Smooth muscle cell of the brain vasculature (primary cell): ENCODE measurements around the gene WDR88.
"Not testable (repeated sequence)": the region's sequence is repeated elsewhere in the genome, so short reads cannot be mapped to it uniquely, and the experiment has no call there.

Source experiments
- DNase-seq: peaks from one replicate; pipeline ENCODE4 v3.0.0-alpha.2; 2012; ENCODE audit warnings: low read depth, low spot score

Gene WDR88

GRCh38 chr19:33126712-33127111 is 5.2 kb upstream of the WDR88 start:
- not testable (repeated sequence) for DNase-seq

DNA sequence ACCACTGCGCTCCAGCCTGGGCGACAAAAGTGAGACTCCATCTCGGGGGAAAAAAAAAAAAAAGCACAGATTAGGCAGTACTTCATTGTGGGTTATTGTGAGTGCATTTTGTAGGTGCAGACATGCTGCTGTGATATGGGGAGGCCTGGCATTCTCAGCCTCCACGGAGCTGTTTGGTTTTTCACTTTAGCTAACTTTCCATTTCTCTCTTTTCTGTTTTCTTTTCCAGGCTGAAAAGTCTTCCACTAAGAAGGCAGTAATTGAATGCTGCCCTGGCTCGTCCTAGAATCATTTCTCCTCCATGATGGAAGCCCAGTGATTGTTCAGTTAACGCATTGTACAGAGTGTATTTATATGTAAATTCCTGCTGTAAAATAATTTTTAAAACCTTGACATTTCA is 2.0 kb upstream of the WDR88 start:
- DNase-seq, result no peak

DNA sequence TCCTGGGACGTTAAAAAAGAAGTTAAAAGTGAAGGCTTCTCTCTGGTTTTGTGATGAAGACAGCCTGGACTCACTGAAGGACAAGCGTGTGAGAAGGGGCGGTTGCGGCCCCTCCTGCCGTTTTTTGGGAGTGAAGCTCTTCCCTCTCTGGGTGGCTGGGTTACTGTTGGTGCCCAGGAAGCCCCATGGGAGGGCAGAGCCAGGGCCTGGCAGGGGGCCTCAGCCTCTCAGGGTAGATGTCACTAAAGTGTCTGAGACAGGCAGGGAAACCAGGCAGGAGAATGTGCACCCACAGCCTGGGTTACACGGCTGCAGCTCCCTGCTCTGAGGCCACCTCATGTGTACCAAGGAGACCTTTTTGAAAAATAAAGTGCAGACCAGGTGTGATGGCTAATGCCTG is 1.5 kb upstream of the WDR88 start:
- DNase-seq, result no peak

GRCh38 chr19:33132425-33132824 is 511 bp downstream of the WDR88 start:
- no peak for DNase-seq

- no peak for DNase-seq
Measured at GRCh38 chr19:33133438-33134031, 1.6 kb downstream of the WDR88 start.

GRCh38 chr19:33134571-33135041 is 2.7 kb downstream of the WDR88 start:
- no peak for DNase-seq

- no peak for DNase-seq
Measured at GRCh38 chr19:33139165-33139564, 7.3 kb downstream of the WDR88 start.

- no peak for DNase-seq
Measured at GRCh38 chr19:33143897-33144405, 12.0 kb downstream of the WDR88 start.

DNA sequence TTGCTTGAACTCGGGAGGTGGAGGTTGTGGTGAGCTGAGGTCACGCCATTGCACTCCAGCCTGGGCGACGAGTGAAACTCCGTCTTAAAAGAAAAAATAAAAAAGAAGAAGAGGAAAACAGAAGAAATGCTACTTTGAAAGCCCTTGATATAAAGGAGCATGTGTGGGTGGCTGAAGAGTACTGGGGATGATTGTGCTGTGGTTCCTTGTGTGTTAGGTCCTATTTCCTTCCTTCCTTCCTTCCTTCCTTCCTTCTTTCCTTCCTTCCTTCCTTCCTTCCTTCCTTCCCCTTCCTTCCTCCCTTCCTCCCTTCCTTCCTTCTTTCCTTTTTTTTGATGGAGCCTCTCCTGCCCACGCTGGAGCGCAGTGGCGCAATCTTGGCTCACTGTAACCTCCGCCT is 14.3 kb downstream of the WDR88 start:
- DNase-seq, result no peak

- no peak for DNase-seq
Measured at GRCh38 chr19:33147538-33147937, 15.6 kb downstream of the WDR88 start.

GRCh38 chr19:33150852-33151518 is 19.1 kb downstream of the WDR88 start:
- DNase-seq, result no peak

DNA sequence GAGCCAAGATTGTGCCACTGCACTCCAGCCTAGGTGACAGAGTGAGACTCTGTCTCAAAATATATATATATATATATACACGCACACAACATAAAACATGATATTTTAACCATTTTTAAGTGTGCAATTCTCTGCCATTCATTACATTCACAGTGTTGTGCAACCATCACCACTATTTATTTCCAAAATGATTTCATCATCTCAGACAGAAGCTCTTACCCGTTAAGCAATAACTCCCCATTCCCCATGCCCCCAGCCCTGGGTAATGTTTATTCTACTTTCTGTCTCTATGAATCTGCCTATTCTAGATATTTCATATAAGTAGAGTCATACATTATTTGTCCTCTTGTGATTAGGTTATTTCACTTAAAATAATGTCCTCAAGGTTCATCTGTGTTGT is 20.3 kb downstream of the WDR88 start:
- DNase-seq, result no peak

DNA sequence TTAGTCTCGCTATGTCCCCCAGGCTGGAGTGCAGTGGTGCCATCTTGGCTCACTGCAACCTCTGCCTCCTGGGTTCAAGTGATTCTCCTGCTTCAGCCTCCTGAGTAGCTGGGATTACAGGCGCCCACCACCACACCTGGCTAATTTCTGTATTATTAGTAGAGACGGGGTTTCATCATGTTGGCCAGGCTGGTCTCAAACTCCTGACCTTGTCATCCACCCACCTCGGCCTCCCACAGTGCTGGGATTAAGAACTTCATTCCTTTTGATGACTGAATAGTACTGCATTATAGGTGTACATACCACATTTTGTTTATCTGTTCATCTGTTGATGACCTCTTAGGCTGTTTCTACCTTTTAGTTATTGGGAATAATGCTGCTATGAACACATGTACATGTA is 20.7 kb downstream of the WDR88 start:
- DNase-seq, result not testable (repeated sequence)

GRCh38 chr19:33154313-33154712 is 22.4 kb downstream of the WDR88 start:
- DNase-seq, result not testable (repeated sequence)

DNA sequence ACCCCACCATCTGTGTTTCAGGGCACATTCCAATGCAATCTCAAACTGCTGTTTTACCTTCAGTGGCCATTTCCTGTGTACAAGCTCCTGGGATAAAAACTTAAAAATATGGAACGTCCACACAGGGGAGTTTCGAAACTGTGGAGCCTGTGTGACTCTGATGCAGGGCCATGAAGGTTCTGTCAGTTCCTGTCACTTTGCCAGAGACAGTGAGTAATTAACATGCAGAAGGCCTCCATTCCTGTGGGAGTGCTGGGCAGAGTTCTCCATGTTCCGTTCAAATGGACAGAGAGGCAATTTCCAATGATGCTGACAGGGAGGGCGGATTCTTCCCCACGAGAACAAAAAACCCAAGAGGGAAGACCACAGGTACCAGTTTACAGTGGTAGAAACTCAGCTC is 24.4 kb downstream of the WDR88 start:
- no peak for DNase-seq

DNA sequence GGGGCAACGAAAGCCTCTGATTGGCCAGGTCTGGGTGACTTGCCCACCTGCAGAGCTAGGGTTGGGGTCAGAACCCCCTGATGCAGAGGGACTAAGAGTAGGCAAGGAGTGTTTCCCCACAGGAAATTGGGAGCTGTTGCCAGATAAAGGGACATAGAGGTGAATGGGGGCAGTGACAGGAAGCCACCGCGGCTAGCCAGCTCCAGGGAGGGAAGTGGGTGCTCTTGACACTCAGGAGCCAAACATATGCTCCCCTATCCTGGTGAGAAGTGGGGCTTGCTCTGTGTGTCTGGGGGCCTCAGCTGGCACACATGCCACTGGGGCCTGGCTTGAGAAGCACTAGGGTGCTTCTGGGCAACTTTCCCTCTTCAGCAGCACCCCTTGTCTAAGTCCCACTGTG is 26.0 kb downstream of the WDR88 start:
- no peak for DNase-seq

- DNase-seq, result no peak
Measured at GRCh38 chr19:33158365-33158764, 26.5 kb downstream of the WDR88 start.

DNA sequence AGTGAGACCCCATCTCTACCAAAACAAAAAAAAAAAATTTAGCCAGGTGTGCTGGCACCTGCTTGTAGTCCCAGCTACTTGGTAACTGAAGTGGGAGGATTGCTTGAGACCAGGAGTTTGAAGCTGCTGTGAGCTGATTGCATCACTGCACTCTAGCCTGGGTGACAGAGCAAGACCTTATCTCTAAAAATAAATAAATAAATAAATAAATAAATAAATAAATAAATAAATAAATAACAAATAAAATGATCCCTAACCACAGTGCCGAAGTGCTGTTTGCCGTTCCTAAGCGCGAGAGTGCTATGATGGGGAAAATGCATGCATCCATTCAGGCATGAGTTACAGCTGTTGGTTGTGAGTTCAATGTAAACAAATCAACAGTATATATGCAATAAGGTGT is 27.2 kb downstream of the WDR88 start:
- DNase-seq, result no peak

DNA sequence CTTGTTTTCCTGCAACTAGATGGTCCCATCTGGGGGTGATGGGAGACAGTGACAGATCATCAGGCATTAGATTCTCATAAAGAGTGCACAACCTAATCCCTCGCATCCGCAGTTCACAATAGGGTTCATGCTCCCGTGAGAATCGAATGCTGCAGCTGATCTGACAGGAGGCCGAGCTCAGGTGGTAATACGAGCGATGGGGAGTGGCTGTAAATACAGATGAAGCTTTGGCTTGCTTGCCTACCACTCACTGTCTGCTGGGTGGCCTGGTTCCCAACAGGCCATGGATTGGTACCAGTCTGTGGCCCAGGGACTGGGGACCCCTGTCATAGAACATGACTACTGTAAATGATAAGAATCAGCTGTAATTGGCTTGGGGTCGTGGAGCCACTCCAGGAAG is 28.0 kb downstream of the WDR88 start:
- DNase-seq, result no peak

DNA sequence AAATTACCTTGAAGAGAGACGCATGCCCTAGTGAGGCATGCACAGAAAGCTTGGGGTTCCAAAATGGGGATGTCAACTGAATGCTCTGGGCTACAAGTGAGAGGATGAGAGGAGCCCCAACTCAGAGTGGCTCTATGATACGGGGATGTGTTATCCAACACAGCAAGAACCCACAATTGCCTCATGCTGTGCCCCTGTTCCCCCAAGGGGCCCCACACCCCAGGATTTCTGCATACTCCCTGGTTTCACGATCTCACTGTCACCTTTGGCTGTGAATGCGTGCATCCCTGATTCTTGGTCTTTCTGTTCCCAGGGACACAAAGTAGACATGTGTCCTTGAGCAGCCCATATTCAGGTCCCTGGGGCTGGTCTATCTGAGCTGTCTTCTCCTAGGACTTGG is 29.3 kb downstream of the WDR88 start:
- no peak for DNase-seq

- DNase-seq, result no peak
Measured at GRCh38 chr19:33163481-33163880, 31.6 kb downstream of the WDR88 start.

- not testable (repeated sequence) for DNase-seq
Measured at GRCh38 chr19:33166037-33166436, 34.1 kb downstream of the WDR88 start.

GRCh38 chr19:33167438-33167837 is 35.5 kb downstream of the WDR88 start:
- no peak for DNase-seq
